ENCODE results near the gene FUS.

FUS gene

GRCh38 chr16:31204871-31205666, 25.1 kb downstream of the FUS start:
- no peak for DNase-seq

GRCh38 chr16:31206776-31207175, 26.8 kb downstream of the FUS start:
- DNase-seq, result no peak

GRCh38 chr16:31213342-31213741, 33.4 kb downstream of the FUS start:
- DNase-seq, result no peak

- DNase-seq, result no peak
Observed at GRCh38 chr16:31213877-31214707, 34.2 kb downstream of the FUS start, which contains the start of gene TRIM72. TRIM72 (plus strand) TSS chr16:31214119; CDS start chr16:31214739, 620 bp downstream.

- no peak for DNase-seq
Observed at GRCh38 chr16:31214708-31215286, 34.9 kb downstream of the FUS start.

GRCh38 chr16:31215287-31216162, 35.6 kb downstream of the FUS start:
- no peak for DNase-seq

GRCh38 chr16:31216422-31217135, 36.6 kb downstream of the FUS start, which contains the start of gene PYDC1:
PYDC1 (minus strand) TSS chr16:31217135; CDS start chr16:31217028, 107 bp downstream.
- DNase-seq, result no peak

GRCh38 chr16:31217136-31217530, 37.2 kb downstream of the FUS start:
- DNase-seq, result no peak

GRCh38 chr16:31219154-31219741, 39.3 kb downstream of the FUS start:
- no peak for DNase-seq

- DNase-seq, result no peak
Observed at GRCh38 chr16:31221357-31222160, 41.6 kb downstream of the FUS start.

GRCh38 chr16:31223044-31223443, 43.1 kb downstream of the FUS start:
- DNase-seq, result no peak

GRCh38 chr16:31224092-31224955, 44.4 kb downstream of the FUS start:
- DNase-seq, result no peak

GRCh38 chr16:31225193-31225592, 45.3 kb downstream of the FUS start:
- no peak for DNase-seq

GRCh38 chr16:31228206-31228605, 48.3 kb downstream of the FUS start:
- no peak for DNase-seq

- DNase-seq, result no peak
Observed at GRCh38 chr16:31229501-31229900, 49.6 kb downstream of the FUS start.

- DNase-seq, result no peak
Observed at GRCh38 chr16:31238041-31238440, 58.1 kb downstream of the FUS start.

Data from T1000 (cell line).